ENCODE results near the gene FAM227A. TPM values are rescaled to one million over a fixed set of nuclear protein-coding genes. Genes with fewer than 3 reads are reported as not detected.
"Not testable (repeated sequence)": the region's sequence is repeated elsewhere in the genome, so short reads cannot be mapped to it uniquely, and the experiment has no call there.

Gene FAM227A
- total RNA-seq, 1 donor from 2014 or later: 0.46 TPM

DNA sequence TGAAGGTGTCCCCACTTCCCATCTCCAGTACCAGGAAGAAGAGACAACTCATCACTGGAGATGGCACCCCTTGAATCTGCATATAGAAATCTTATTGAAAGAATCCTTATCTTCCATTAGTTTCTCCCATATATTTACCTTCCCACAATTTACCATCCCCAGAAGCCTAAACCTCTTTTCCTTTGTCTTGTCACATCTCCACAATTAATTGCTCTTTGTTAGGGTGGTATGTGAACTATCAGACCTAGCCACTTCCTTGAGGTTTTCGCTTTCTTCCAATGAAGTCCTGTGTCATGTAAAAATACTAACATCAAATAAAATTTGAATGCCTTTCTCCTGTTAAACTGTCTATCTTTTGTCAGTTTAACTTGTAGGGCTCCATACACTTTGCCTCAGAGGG, 37.9 kb downstream of the FAM227A start:
- DNase-seq (ENCODE audit: low spot score): no peak
- intact Hi-C loops (cut with DNase I): no loop called here

DNA sequence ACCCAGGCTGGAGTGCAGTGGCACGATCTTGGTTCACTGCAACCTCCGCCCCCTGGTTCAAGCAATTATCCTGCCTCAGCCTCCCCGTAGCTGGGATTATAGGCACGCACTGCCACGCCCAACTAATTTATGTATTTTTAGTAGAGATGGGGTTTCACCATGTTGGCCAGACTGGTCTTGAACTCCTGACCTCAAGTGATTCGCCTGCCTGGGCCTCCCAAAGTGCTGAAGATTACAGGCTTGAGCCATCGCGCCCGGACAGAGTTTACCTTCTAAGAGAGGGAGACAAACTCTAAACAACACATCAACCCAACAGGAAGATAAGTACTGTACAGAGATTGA, 41.2 kb downstream of the FAM227A start:
- DNase-seq (ENCODE audit: low spot score); intact Hi-C loops (cut with DNase I): not testable (repeated sequence)

DNA sequence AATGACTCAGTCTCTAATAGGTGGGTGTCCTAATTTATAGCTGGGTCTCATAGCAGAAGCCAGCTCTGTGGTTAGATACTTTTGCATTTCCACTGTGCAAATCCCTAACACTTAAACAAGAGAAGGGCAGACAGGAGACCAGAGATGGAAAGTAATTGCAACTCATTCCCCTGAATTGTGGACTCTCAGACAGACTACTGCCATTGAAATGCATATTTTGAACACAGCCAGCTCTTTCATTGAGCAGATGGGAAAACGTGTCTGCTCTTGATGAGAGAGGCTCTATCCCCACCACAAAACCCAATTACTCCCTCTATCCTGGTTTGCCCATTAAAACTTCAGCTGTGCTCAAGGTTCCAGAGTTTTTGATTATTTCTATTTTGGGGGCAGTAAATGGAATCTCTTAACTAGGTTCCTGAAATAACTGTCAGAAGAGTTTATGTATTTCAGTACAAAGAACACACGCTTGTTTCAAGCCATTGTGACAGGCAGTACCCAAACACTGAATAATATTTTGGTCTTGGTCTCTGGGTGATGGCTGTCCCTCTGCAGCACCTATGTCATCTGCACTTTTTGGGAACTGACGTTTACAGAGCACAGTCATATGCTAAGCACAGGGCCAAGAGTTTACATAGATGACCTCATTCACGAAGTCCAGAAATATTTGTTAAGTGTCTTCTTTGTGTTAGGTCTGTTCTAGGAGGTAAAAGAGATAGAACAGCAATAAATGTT, 41.7 kb downstream of the FAM227A start:
- no peak for DNase-seq (ENCODE audit: low spot score)
- intact Hi-C loops (cut with DNase I): no loop called here

DNA sequence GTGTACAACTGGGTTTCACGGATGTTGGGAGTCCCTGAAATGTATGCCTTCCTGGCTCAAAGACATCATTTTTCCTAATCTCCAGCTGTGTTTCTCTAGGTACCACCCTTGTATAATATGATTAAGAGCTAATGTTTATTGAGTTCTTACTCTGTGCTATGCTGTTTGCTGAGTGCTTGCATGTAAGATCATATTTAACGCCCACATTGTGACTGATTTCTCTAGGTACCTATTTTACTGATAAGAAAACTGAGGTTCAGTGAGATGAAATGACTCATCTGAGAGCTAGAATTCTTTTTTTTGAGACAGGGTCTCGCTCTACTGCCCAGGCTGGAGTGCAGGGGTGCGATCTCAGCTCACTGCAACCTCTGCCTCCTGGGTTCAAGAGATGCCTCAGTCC, 42.6 kb downstream of the FAM227A start:
- intact Hi-C loops (cut with DNase I): no loop called here
- no peak for DNase-seq (ENCODE audit: low spot score)

DNA sequence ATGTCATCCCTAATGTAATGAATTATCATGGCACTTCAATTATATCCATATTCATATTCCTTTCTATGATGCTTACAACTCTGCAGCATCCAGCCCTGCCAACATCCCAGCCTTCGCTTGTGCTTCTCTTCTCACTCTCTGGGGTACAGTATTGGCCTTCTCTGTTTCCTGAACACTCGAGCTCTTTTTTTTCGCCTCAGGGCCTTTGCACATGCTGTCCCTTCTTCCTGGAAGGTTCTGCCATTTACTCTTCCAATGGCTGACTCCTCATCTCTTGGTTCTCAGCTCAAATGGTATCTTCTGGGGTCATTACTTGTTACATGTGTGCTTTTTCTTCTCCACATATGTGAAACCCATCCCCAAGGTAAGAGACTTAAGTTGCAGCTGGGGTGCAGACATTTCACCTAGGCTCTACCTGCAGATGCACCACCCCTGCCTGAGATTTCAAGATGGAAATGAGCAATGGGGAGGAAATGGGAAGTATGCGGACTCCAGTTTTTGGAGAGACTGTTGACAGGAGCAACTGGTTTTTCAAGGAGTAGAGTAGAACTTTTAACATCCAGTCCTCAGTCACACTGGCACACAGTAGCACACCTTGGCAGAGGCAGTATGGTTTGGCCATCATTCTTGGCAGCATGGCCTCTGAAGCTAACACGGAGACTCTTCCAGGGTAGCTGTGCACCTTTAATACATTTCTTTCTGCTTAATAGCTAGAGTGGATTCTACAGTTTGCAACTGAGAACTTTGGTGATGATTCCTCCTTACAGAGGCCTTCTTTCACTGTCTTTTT, 43.8 kb downstream of the FAM227A start:
- DNase-seq (ENCODE audit: low spot score): no peak
- intact Hi-C loops (cut with DNase I): no loop called here

DNA sequence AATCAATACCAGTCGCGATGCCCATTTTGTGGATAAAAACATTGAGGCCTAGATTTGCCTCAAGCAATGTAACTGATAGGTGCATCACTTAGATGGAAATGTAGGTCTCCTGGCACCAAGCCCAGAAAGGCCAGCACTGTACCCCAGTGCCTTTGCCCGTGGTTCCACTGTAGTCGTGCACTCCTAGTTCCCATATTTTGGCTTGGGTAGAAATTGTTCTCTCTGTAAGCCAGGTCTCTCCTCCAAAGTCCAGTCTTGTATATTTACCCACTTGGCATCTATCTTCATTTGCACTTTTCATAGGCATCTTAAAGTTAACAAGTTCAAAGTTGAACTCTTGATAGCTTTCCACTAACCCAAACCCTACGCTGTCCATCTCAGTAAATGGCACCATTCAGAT, 44.6 kb downstream of the FAM227A start:
- peak; percentile 47 for DNase-seq (ENCODE audit: low spot score)
- intact Hi-C loops (cut with DNase I): no loop called here

DNA sequence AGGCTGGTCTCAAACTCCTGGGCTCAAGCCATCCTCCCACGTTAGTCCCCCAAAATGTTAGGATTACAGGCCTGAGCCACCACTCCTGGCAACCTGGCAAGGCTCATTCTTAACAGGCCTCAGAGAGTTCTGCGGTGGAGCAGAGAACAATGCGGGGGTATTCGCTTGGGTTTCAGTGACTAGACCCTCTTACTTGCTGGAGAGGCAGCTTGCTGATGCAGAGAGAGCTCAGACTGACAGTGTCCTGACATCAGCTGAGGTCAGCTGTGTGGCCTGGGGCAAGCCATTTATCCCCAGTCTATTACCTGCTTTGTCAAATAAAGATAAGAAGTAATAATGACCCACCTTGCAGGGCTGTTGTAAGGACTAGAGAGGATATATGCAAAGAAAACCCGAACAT, 46.0 kb downstream of the FAM227A start:
- intact Hi-C loops (cut with DNase I): no loop called here
- DNase-seq (ENCODE audit: low spot score): peak; percentile 3

DNA sequence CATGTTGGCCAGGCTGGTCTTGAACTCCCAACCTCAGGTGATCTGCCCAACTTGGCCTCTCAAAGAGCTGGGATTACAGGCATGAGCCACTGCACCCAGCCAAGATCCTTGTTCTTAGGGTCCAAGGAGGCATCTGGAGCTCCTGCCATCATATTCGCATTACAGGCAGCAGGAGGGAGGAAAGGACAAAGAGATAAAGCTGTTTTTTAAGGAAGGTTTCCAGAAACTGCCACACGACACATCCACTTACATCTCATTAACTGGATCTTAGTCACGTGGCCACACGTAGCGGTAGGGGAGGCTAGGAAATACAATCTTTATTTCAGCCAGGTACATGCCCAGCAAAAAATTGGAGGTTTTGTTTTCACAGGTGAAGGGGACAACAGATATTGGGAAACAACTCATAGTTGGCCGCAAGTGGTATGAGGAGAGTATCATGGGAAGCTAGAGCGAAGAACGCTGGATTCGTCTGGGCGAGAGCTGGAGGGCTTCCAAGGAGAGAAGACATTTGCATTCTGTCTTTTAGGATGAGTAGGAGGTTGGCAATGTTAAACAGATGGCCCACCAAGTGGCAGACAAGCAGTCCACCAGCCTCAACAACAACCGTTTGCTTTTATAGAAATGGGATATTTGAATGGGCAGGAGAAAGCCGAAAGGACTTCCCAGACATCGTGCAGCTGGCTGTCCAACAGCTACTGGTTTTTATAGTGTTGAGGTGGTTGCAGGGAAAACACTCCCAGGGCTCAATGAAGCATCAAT, 47.0 kb downstream of the FAM227A start:
- intact Hi-C loops (cut with DNase I): no loop called here
- peak; percentile 22 for DNase-seq (ENCODE audit: low spot score)

DNA sequence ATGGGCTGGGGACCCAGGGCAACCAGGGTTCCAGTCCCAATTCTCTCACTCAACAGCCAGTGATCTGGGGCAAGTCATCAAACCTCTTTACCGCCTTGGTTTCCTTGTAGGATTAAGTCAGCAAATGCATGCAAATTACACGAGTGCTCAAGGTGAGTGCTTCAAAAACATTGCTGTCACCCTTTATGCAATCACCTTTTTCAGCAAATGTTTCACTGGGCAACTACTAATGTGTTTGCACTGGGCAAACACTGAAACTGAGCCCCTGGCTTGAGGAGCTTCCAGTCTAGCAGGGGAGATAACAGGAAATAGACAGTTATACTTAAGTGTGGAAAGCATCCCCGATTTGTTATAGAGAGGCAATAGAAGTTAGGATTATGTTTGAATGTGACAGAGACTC, 48.5 kb downstream of the FAM227A start:
- no peak for DNase-seq (ENCODE audit: low spot score)
- intact Hi-C loops (cut with DNase I): no loop called here

DNA sequence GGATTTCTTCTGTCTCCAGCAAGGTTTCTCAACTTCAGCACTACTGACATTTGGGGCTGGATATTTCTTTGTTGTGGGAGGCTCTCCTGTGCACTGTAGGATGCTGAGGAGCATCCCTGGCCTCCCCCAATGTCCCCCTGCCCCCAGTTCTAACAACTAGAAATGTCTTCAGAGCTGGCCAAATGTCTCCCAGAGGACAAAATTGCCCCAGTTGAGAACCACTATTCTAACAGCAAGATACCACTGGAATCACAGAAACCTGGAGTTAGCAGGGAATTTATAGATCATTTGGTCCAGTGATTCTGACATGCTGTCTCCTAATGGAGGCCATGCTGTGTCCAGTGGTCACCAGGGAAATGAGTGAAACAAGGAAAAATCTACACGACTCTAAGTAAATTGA, 54.0 kb downstream of the FAM227A start:
- DNase-seq (ENCODE audit: low spot score): no peak
- intact Hi-C loops (cut with DNase I): no loop called here

DNA sequence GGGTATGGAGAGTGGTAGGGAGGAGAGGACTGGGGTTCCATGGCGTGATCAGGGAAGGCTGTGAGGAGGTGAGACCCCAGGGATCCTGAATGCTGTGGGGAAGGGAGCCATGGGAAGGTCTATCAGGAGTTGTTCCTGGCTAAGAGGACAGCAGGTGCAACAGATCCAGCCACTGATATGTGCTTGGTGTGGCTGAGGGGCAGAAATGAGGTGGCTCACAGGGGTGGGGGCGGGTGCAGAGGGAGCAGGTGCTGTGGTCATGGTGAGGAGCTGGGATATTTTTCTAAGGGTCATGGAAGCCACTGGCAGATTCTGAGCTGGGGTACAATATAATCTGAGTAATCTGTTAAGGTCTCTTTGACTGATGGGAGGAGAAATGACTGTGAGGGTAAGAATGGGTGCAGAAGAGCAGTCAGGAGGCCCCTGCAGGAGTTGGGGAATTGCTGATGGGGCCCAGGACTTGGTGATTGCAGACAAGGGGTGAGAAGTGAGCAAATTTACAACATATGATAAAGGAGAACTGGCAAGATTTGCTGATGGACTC, 54.9 kb downstream of the FAM227A start:
- DNase-seq (ENCODE audit: low spot score): no peak
- intact Hi-C loops (cut with DNase I): no loop called here

DNA sequence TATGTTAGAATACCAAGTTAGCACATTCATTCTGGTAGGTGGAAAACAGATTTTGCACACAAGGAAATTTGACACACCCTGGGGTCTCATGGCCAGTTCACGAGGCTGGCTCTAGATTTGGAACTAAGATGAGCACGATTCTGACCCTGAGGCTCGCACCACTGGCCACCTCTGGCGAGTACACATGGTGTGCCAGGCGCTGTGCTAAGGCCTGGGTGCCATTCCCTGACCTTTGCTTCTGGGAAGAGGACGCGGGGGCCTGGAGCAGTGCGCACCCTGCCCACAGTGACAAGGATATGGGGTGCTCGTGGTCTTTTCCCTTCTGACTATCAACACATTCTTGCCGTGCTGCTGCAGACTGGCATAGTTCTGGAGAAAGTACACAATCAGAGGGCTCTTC, 56.7 kb downstream of the FAM227A start:
- intact Hi-C loops (cut with DNase I): no loop called here

DNA sequence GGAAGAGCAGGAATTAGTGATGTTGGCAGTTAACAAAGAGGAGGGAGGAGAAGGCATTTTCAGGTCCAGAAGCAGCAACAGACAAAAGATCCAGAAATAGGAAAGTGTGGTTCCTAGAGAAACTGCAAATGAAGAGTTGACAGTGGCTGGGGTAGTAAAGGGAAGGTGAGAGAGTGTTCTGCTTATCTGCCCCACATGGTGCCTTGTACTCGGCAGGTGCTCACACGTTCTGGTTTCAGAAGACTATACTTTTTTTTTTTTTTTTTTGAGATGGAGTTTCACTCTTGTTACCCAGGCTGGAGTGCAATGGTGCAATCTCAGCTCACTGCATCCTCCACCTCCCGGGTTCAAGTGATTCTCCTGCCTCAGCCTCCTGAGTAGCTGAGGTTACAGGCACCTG, 73.3 kb downstream of the FAM227A start:
- intact Hi-C loops (cut with DNase I); DNase-seq (ENCODE audit: low spot score): not testable (repeated sequence)

More for the DNA sequence above, 56.7 kb downstream of the FAM227A start:
- DNase-seq (ENCODE audit: low spot score): no peak

DNA sequence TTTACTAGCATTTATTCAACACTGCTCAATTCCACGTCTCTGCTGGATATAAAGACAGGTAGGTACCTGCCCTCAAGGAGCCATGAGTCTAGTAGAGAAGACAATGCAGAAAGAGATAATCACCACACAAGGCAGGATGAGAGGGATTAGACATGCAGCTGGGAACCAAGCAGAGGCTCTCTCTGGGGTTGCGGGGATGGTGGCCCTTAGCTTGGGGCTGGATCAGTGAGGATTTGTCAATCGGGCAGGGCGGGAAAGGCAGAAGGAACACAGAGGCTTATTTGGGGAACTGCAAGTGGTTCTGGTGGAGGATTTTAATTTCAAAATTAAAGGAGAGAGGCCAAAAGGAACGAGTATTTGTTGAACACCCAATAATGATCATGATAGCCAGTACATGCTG, 77.7 kb downstream of the FAM227A start:
- no peak for DNase-seq (ENCODE audit: low spot score)
- intact Hi-C loops (cut with DNase I): no loop called here

DNA sequence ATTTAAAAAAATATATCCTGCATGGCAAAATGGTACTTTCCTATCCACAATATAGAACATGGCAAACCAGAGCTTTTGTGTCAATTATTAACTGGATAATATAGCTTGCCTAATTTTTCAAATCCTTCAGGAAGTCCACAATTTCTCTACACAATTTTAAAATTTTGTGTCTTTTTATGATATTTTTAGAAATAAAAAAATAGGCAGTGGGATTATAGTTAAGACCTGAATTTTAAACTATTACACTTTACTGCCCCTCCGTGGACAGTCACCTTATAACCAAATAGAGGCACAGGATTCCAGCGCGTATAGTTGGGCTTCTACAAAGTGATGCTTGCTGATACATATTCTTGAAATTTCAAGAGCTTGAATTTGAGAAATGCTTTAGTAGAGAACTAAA, 84.1 kb downstream of the FAM227A start:
- intact Hi-C loops (cut with DNase I): loop anchor here (5.0 kb wide), 3 partner anchors 160 to 520 kb away; no protein-coding TSS in a partner anchor
- no peak for DNase-seq (ENCODE audit: low spot score)

DNA sequence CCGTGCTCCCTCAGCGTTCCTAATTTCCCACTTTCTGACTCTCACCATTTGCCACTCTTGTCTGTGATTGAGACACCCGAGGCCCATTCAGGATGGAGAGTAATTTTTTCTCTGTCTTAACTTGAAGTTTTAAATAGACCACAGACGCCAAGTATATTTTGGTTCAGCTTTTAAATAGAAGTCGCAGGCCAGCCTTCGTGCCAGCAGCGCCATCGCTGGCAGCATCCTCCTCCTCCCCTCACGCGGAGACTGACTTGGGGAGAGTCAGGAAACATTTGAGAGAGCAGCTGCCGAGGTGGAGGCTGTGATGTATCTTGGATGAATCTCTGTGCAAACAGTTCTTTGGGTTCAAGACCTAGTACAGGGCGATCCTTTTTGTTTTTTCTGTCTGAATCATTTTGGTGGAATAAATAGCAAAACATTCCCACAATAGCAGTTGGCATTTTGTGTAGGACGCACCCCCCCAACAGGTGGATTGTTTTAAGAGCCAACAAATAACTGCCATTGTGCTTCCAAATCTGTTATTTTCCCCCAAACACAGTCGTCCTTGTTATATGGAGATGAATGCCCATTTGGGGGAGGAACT, 85.3 kb downstream of the FAM227A start:
- peak; percentile 78 for DNase-seq (ENCODE audit: low spot score)
- intact Hi-C loops (cut with DNase I): loop anchor here (1.0 to 5.0 kb wide), 4 partner anchors 65 to 519 kb away; partner anchors contain the start of gene DDX17

DNA sequence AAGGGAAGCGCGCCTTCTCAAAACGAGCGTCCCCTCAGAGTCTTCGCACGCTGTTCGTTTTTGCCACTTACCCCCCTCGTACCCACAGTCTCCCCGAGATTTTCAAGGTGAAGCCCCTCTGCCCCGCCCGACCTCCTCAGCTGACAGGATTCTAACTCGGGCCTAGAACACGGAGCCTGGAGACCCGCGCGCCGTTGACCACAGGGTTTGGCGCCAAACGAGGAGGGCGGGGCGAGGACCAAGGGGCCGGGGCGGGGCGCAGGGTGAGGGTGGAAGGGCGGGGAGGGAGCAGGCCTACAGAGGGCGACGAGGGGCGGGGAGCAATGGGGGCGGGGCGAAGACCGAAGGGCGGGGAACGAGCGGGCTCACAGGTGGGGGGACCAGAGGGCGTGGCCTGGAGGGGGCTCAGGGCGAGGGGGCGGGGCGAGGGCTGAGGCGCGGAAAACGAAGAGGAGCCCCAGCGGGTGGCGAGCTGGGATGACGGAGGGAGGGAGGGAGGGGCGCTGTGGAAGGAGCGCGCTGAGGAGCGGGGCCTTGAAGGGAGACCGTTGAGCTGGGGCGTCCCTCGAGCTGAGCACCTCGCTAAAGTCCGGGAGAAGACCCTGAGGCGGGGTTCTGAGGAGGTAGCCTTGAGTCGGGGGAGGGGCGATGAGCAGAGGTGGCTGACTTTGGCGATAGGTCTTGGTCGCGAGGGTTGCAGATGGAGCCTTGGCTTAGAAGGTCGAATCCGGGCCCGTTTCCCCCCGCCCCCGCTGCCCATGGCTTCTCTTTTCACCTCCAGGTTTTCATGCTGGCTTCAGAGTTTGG, 86.0 kb downstream of the FAM227A start, which contains the start of gene DMC1:
TSS of gene DMC1 (minus strand) at position 212 of the 807 bp plus-strand sequence. CDS start 1,927 bp downstream, outside the sequence.
- DNase-seq (ENCODE audit: low spot score): peak; percentile 95
- intact Hi-C loops (cut with DNase I): loop anchor here (1.0 to 5.0 kb wide), 5 partner anchors 64 to 518 kb away; partner anchors contain the start of gene DDX17

DNA sequence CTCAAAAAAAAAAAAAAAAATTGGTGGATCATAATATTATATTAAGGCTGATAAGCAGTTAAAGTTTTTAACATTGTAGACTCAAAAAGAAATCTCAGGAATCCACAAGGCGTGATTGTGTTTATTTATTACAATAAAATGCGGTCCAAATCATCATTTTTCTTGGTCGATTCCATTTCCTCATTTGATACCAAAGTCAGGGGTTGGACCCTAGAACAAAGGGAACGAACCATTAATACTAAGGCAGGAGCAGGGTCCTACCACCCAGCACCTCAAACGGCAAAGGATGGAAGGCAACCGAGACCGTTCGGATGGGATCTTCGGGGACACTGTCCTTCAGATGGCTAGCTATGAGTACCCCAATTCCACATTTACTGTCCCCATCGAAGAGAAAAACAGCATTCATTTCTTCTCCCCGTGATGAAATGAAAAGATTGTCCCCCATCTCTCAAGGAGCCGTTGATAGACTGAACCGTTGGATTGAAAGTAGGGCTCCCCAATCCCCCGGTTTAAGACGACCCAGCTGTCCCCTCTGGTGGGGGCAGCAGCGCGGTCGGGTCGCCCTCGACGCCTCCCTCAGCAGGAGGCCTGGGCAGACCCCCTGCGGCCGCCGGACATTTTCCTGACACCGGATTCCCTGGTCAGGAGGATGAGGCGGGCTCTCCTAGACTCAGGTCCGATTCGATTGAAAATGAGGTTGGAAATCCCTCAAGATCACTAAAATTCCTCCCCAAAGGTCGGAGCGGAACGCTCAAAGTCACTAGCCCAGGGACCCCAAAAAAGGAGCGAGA, 86.8 kb downstream of the FAM227A start:
- no peak for DNase-seq (ENCODE audit: low spot score)

More for the DNA sequence above, 86.8 kb downstream of the FAM227A start:
- intact Hi-C loops (cut with DNase I): loop anchor here (5.0 kb wide), 1 partner anchor 107 kb away; no protein-coding TSS in a partner anchor
